ENCODE measurements around the gene ZSCAN12.

Gene ZSCAN12

GRCh38 chr6:28351087-28351486, 48.5 kb downstream of the ZSCAN12 start:
- TF ChIP-seq NFIC (IDR thresholded peaks at IDR 0.05) = peak; percentile 64
- TF ChIP-seq ZBTB7A (IDR thresholded peaks at IDR 0.05; ENCODE audit: low read depth) = no peak
- no peak for TF ChIP-seq CREB1 (IDR thresholded peaks at IDR 0.05; ENCODE audit: low read depth)

DNA sequence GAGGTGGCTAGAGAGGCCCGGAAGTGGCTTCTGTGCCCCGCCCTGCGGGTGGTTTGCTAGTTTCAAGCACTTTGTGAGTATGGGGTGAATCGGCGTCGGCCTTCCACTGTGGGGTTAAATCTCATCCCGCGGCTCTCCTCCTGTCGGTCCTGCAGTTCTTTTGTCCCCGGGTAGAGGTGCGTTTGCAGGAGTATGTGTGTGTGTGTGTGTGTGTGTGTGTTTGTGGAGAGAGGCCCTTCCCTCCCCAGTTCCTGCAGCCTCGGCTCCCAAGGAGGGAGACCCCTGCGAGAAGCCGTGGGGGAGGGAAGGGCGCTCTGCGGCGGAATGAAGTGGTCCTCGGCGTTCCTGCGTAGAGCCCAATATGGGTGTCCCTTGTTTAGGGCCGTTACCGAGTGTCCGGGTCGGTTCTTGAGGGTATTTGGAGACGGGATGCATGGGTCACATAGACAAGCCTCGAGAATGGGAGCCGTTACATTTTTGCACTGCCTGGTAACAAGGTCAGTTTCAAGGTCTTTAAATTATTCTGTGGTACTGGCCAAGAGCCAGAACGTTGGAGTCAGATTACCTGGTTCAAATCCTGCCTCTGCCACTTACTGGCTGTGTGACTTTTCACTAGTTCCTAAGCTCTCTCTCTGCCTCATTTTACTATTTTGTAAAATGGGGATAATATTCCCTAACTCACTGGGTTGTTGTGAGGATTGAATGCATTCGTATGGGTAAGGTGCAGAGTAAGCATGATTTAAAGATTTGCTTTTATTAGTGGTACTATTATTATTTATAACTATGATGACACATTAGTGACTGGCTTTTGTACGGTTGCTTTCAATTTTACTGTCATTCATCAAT, 49.4 kb downstream of the ZSCAN12 start, which contains the start of gene ZKSCAN3:
Gene ZKSCAN3 (plus strand): TSS at position 56 of the 846 bp plus-strand sequence. CDS start 9,640 bp downstream, outside the sequence.
- no peak for TF ChIP-seq YY1 (IDR thresholded peaks at IDR 0.05; ENCODE audit: low read depth)
- TF ChIP-seq EP300 (IDR thresholded peaks at IDR 0.05; ENCODE audit: borderline replicate concordance) = no peak
- TF ChIP-seq TCF12 (IDR thresholded peaks at IDR 0.05; ENCODE audit: low read depth) = 0 out of 2 replicates have a peak, but pooled peaks have one; percentile 16
- TF ChIP-seq REST (IDR thresholded peaks at IDR 0.05; ENCODE audit: low read depth) = no peak
- TF ChIP-seq TAF1 (IDR thresholded peaks at IDR 0.05; ENCODE audit: low read depth) = peak; percentile 85
- TF ChIP-seq, protein P1, sequence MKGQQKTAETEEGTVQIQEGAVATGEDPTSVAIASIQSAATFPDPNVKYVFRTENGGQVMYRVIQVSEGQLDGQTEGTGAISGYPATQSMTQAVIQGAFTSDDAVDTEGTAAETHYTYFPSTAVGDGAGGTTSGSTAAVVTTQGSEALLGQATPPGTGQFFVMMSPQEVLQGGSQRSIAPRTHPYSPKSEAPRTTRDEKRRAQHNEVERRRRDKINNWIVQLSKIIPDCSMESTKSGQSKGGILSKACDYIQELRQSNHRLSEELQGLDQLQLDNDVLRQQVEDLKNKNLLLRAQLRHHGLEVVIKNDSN (IDR thresholded peaks at IDR 0.05) = no peak
- TF ChIP-seq ZBTB7A (IDR thresholded peaks at IDR 0.05; ENCODE audit: low read depth) = peak; percentile 66; the same call in 1 of the 2 replicates
- TF ChIP-seq TEAD4 (IDR thresholded peaks at IDR 0.05) = no peak
- no peak for TF ChIP-seq RAD21 (IDR thresholded peaks at IDR 0.05; ENCODE audit: low read depth)
- no peak for TF ChIP-seq EGR1 (IDR thresholded peaks at IDR 0.05)
- no peak for TF ChIP-seq CEBPB (IDR thresholded peaks at IDR 0.05)
- no peak for TF ChIP-seq CREB1 (IDR thresholded peaks at IDR 0.05; ENCODE audit: low read depth)
- TF ChIP-seq FOXM1 (IDR thresholded peaks at IDR 0.05; ENCODE audit: borderline replicate concordance, low read depth) = peak; percentile 43; the same call in 1 of the 2 replicates
- TF ChIP-seq, protein P2, sequence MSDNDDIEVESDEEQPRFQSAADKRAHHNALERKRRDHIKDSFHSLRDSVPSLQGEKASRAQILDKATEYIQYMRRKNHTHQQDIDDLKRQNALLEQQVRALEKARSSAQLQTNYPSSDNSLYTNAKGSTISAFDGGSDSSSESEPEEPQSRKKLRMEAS (IDR thresholded peaks at IDR 0.05) = peak; percentile 43; the same call in 1 of the 2 replicates
- TF ChIP-seq NFIC (IDR thresholded peaks at IDR 0.05) = peak; percentile 55

- no peak for TF ChIP-seq ZBTB7A (IDR thresholded peaks at IDR 0.05; ENCODE audit: low read depth)
- TF ChIP-seq TEAD4 (IDR thresholded peaks at IDR 0.05) = no peak
- no peak for TF ChIP-seq FOXM1 (IDR thresholded peaks at IDR 0.05; ENCODE audit: borderline replicate concordance, low read depth)
- no peak for TF ChIP-seq TAF1 (IDR thresholded peaks at IDR 0.05; ENCODE audit: low read depth)
- TF ChIP-seq, protein P2 (IDR thresholded peaks at IDR 0.05) = no peak
- TF ChIP-seq, protein P1 (IDR thresholded peaks at IDR 0.05) = no peak
- TF ChIP-seq RAD21 (IDR thresholded peaks at IDR 0.05; ENCODE audit: low read depth) = no peak
- TF ChIP-seq EP300 (IDR thresholded peaks at IDR 0.05; ENCODE audit: borderline replicate concordance) = no peak
- TF ChIP-seq YY1 (IDR thresholded peaks at IDR 0.05; ENCODE audit: low read depth) = no peak
- TF ChIP-seq TCF12 (IDR thresholded peaks at IDR 0.05; ENCODE audit: low read depth) = no peak
These were observed 50.1 kb downstream of the ZSCAN12 start for GRCh38 chr6:28349344-28349891.

GRCh38 chr6:28347119-28347518, 52.4 kb downstream of the ZSCAN12 start:
- TF ChIP-seq TCF12 (IDR thresholded peaks at IDR 0.05; ENCODE audit: low read depth) (no peak), FOXM1 (IDR thresholded peaks at IDR 0.05; ENCODE audit: borderline replicate concordance, low read depth) (no peak), EGR1 (IDR thresholded peaks at IDR 0.05) (no peak), RAD21 (IDR thresholded peaks at IDR 0.05; ENCODE audit: low read depth) (no peak), TAF1 (IDR thresholded peaks at IDR 0.05; ENCODE audit: low read depth) (no peak), CEBPB (IDR thresholded peaks at IDR 0.05) (no peak), REST (IDR thresholded peaks at IDR 0.05; ENCODE audit: low read depth) (no peak), TEAD4 (IDR thresholded peaks at IDR 0.05) (no peak), EP300 (IDR thresholded peaks at IDR 0.05; ENCODE audit: borderline replicate concordance) (no peak), ZBTB7A (IDR thresholded peaks at IDR 0.05; ENCODE audit: low read depth) (no peak), NFIC (IDR thresholded peaks at IDR 0.05) (no peak), YY1 (IDR thresholded peaks at IDR 0.05; ENCODE audit: low read depth) (no peak)
- TF ChIP-seq, protein P2 (IDR thresholded peaks at IDR 0.05) = no peak
- TF ChIP-seq, protein P1 (IDR thresholded peaks at IDR 0.05) = no peak

Measured in Ishikawa (cell line).